ENCODE measurements around the gene SYS1.

The SYS1 gene

DNA sequence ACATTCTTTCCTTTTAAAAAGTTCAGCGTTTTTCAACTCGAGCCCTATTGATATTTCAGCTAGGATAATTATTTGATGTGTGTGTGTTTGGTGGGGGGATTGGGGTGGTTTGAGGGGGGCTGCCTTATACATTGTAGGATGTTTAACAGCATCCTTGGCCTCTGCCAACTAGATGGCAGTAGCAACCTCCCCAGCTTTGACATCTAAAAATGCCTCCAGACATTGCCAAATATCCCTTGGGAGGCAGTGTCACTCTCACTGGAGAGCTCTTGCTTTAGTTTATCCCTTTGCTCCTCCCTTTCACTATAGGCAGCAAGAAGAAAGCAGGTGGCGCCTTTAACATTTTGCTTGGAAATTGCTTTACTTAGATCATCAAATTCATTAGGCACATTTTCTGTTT lies 29.8 kb downstream of the SYS1 start:
- DNase-seq = no peak

DNA sequence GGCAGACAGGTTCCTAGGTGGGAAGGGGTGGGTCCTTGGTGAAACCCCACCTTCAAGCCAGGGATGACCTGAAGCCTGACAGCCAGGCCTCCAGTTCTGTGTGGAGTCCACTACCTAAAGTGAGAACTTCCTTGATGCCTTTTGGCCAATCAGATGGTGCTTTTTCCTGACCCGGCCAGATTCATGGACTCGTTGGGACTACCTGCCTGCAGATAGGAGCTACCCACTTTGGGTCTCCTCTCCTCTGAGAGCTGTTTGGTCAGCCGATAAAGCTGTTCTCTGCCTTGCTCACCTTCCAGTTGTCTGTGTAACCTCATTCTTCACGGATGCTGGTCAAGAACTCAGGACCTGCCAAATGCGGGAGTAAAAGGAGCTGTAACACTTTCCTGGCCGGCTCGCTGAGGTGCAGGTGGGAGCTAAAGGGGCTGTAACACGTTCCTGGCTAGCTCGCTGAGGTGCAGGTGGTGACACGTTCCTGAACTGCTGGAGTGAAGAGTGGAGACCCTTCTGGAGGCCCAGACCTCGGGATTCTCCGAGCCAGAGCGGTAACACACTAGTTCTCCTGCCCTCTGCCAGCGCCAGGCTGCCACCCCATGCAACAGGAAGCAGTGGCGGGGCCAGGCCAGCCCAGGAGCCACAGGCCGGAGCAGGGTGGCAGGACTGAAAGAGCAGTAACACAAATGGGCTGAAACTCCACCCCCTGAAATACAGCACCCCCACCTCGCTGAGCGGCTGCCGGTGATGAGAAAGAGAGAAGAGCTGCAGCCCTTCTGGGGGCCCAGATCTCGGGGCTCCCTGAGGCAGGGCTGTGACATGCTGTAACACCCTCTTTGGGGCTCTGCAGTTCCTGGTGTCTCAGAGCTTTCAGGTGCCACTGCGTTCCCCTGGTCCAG lies 31.5 kb downstream of the SYS1 start:
- DNase-seq = no peak

DNA sequence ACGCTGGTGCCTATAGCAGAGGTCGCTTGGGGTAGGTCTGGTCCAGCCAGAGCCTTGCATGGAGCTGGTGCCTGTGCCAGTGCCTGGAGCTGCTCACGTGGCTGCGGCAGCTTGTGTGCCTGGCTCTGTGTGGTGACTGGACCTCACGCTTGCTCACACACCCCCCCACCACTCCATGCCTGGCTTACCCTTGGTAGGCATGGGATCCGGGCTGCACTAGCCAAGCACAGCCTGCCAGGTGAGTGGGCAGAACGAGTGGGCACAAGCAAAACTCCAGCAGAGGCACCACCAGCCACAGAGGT lies 32.1 kb downstream of the SYS1 start:
- no peak for DNase-seq

DNA sequence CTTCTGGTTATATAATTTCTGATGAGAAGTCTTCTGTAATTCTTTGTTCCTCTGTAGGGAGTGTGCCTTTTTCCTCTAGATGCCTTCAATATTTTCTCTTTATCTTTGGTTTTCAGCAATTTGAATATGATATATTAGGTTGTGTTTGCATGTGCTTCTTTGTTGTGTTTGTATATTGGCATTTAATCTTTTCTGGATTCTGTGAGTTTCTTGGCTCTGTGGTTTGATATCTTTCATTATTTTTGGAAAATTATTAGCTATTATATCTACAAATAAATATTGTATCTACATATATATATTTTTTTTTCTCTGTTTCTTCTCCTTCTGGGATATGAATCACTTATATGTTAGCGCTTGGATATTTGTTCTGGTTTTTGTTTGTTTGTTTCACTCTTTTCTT lies 36.1 kb downstream of the SYS1 start:
- DNase-seq = no peak

DNA sequence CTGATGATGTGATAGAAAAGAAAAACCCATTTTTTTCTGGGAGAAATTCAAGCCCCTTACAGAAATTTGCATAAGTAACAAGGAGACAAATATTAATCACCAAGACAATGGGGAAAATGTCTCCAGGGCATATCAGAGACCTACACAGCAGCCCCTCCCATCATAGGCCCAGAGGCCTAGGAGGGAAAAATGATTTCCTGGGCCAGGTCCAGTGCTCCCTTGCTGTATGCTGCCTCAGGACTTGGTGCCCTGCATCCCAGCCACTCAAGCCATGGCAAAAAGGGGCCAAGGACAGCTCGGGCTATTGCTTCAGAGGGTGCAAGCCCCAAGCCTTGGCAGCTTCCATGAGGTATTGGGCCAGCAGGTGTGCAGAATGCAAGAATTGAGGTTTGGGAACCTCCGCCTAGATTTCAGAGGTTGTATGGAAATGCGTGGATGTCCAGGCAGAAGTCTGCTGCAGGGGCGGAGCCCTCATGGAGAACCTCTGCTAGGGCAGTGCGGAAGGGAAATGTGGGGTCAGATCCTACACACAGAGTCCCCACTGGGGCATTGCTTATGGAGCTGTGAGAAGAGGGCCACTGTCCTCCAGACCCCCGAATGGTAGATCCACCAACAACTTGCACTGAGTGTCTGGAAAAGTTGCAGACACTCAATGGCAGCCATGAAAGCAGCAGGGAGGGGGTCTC lies 37.5 kb downstream of the SYS1 start:
- DNase-seq = no peak

DNA sequence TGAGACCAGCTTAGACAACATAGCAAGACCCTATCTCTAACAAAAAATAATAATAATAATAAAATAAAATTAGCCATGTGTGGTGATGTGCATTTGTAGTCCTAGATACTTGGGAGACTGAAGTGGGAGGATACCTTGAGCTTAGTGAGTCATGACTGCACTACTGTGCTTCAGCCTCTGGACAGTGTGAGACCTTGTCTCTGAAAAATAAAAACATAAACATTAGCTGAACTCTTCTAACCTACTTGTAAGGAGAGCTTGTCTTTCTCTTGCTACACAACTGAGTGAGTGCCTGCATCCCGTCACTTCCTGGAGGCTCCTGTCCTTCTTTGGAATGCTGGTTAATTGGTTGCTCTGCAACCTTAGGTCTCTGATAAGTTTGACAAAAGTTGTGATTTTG lies 40.0 kb downstream of the SYS1 start:
- no peak for DNase-seq

DNA sequence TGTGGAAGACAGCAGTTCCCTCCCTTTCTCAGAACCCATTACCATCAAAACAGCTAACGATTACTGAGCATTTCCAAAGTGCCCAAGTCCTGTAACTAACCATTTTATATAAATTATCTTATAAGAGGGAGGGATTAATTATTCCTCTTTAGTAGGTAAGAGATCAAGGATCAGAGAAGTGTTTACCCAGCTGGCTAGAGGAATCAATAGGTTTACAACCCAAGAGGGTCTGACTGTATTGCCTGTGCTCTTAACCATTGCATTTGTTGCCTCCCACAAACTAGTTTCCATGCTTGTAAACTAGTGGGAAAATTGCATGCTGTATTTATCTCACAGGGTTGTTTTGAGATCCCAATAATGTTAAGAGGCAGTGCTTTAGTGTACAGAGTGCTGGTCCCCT lies 41.5 kb downstream of the SYS1 start:
- no peak for DNase-seq

DNA sequence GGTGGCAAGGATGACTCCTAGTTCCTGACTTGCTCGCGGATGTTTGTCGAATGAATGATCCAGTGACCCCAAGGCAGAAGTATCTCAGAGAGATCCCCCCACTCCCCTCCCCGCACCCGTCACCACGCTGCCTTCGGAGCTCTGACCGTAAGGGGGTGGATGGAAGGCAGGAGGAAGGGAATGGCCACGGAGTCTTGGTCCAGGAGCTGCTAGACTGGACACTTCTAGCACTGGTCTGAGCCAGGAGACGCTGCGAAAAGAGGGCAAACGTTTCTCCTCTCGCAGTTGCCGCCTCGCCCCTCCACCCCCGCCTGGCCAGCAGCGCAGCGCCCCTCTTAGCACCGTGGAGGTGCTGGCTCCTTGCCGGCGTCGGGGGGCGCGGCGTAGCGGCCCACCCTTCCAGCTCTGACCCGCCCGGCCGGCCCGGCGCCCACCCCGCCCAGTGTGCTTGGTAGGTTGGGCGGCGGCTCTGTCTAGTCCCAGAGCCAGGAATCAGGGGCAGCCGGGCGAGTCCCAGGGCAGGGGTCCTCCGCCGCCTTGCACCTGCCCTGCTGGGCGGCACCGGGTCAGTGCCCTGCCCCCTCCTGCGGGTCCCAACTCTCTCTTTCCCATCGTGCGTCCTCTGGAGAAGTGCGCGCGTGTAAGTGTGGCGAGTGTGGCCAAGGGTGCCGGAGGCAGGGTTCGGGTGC lies 42.8 kb downstream of the SYS1 start:
- DNase-seq = no peak

DNA sequence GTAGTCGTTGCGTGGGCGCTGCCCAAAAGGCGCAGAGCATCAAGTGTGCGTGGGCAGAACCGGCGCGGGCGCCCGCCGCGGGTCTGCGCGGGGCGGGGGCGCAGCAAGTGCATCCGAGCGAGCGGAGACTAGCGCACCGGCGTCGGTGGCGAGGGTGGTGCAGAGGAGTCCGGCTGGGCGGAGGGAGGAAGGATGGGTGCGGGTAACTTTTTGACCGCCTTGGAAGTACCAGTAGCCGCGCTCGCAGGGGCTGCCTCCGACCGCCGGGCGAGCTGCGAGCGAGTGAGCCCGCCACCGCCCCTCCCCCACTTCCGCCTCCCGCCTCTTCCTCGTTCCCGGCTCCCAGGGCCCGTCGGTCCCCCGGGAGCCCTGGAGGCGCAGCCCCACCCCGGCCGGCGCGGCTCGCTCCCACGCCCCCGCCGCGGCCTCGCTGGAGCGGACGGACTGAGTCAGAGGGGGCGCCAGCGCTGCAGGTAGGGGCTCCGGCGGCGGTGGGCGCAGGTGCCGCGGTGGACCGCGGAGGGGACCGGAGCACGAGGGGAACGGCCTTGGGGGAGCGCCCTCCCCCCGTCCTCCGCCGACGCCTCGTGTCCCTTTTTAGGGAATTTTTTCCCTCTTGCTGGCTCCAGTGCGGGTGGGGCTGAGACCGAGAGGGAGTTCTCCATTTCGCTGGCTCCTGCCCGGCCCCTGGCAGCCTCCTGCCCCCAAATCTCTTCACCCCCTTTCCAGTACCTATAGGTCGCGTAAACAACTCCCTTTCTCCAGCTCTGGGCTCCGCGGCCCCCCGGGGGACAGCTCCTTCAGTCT lies 43.5 kb downstream of the SYS1 start:
- peak; percentile 37 for DNase-seq

DNA sequence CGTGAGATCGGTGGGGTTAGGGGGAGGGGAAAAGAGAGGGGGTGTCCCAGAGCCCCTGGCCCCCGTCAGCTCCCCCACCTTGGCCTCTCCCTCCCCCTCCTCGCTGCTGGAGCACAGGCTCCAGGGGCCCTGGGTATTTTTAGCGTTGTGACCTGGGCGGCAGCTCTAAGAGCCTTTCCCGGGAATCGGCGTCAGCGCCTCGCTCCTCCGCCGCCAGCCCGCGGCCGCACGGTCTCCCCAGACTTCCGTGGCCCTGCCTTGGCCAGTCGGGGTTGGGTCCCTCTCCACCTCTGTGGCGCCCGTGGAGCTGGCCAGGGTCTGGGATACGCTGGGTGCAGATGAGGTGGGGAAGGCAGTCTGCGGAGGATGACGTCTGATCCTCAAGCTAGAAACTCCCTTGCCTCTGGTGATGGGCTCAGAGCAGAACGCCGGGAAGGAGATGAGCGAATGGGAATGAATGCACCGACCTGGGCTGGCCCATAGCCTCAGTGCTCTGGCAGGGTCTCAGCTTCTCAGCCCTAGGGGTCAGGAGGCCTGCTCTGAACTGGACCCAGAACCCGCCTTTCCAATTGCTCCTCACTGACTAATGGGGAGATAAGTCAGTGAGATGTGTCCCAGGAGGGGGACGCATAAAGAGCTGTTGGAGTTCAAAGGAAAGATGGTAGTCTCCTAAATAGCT lies 44.2 kb downstream of the SYS1 start:
- DNase-seq = no peak

DNA sequence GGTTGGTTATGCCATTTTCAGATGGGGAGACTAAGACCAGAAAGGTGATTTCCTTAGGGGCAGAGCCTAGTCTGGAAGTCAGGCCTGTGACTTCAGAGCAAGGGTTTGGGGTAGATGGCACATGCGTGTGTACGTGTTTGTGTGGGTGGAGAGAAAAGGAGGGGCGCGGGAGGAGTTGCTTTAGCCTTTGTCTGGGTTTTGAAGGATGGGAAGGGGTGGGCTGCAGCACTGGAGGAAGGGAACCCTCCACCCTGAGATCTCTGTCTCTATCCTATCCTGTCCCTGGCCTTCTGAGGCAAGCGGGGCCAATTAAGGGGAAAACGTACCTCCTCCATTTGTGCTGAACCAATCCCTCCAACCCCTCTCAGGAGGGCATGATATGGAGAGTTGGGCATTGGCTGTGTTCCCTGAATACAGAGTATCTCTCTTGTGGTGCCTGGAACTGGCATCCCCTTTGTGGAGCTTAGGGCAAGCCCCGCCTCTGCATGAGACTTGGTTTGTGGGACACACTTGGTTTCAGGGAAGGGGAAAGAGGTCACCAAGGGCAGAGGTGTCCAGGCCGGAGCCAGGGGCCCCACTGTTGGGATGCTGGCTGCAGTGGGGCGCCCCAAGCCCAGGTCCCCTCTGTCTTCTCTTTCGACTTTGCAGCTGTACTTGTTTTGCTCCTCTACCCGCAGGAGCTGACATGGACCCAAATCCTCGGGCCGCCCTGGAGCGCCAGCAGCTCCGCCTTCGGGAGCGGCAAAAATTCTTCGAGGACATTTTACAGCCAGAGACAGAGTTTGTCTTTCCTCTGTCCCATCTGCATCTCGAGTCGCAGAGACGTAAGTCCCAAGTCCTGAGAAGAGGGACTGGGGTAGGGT lies 45.1 kb downstream of the SYS1 start, which contains the start of gene DBNDD2:
TSS of gene DBNDD2 (plus strand) at position 507 of the 863 bp plus-strand sequence. CDS start at position 686, 179 bp downstream.
- DNase-seq = no peak

DNA sequence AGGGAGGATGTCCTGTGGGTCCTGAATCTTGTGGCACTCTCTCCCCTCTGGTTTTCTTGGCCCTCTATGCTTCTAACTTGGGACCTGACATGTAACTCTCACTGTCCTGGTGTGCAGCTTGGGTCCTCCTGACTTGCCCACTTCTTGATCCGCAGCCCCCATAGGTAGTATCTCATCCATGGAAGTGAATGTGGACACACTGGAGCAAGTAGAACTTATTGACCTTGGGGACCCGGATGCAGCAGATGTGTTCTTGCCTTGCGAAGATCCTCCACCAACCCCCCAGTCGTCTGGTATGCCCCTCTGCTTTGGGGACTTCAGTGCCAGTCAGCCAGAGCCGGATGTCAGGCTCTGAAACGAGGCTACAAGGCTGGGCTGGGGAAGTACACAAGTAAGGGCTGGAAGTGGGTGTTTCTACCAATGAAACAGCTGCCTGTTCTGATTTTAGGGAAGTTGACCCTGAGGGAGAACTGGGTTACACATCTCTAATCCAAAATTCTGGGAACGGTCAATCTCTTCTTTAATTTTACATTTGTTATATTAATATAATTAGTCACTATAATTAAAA lies 45.8 kb downstream of the SYS1 start:
- no peak for DNase-seq

DNA sequence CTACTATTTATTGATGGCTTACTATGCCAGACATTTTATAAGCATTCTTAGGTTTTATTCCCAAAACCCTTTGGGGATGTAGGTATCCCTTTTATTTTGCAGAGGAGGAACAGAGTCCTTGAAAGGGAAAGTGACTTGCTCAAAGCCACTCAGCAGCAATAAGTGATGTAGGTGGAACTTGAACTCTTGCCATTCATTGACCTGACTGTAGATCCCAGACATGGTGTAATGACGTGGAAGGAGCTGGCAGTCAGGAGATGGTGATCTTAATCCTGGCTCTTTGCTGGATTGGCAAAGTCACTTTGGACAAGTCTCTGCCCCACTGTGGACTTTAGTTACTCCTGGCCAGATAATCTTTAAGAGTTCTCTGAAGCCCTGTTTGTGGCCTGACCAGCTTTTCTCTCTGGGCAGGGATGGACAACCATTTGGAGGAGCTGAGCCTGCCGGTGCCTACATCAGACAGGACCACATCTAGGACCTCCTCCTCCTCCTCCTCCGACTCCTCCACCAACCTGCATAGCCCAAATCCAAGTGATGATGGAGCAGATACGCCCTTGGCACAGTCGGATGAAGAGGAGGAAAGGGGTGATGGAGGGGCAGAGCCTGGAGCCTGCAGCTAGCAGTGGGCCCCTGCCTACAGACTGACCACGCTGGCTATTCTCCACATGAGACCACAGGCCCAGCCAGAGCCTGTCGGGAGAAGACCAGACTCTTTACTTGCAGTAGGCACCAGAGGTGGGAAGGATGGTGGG lies 46.7 kb downstream of the SYS1 start:
- DNase-seq = no peak

DNA sequence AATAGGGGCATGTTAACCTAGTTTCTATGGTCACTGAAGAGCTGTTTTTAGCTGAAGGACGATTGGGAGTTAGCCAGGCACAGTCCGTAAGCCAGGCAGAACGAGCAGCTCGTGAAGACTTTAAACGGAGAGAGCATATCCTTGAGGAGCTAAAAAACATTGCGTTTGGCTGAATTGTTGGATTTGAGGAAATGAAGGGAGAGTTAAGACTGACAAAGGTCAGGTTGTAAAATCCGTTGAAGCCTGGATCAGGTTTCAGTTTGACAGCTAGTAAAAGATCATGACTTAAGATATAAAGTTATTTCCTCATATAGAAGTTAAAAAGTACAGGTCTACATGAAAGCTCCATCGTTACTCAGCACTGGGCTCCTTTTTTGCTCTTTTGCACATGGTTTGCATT lies 47.9 kb downstream of the SYS1 start:
- DNase-seq = no peak

DNA sequence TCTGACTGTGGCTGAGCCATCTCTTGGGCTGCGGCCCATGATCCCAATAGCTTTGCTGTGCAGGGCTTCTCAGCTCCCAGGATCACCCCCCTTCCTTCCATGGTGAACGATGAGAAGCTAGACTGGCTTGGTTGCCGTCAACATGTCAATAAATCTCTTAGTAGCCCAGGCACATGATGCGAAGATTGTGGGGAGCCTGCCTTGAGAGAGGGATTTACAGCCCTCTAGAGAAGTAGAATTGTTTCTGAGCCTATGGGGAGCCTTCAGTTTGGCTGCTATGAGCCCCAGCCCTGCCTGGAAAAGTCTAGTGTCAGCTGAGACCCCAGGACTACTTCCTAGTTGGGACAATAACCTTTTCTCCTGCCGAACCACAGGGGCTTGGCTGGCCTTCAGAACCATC lies 49.7 kb downstream of the SYS1 start:
- DNase-seq = no peak

DNA sequence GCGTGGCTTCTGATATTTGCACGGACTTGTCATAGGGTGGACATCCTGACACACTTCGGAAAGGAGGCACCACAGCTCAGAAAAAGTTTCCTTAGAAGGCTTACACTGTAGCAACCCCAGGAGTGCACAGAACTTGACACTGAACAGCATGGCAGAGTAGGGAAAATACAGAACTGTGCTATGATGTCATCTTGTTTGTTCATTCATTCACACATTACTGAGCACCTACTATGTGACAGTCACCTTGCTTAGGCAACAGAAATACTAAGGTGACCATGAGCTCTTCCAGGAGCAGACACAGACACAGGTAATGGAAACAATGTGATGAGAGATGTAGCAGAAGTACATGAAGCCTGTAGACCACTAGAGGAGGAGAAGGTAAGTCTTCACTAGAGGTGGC lies 50.5 kb downstream of the SYS1 start:
- no peak for DNase-seq

DNA sequence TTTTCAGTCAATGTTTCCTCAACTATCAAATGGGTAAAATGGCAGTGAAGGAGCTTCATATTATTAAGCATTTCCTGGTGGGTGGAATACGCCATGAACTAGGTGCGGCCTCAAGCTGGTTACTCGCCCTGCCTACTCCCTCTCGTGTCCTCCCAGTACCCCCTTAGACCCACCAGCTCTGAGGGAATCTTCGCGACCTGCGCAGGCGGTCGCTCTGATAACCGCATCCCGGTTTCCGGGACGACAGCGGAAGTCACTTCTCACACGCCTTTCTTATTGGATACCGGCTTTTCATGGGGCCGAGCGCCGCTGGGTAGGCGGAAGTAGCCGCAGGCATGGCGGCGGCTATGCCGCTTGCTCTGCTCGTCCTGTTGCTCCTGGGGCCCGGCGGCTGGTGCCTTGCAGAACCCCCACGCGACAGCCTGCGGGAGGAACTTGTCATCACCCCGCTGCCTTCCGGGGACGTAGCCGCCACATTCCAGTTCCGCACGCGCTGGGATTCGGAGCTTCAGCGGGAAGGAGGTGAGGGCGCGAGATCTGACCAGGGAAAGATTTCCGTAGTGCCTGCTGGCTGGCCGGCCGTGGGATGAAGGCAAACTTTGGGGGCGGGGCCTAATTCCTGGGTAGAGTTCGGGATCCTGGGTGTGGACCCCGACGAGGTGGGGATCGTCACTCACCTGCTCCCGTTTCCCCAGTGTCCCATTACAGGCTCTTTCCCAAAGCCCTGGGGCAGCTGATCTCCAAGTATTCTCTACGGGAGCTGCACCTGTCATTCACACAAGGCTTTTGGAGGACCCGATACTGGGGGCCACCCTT lies 53.1 kb downstream of the SYS1 start, which contains the start of gene PIGT:
TSS of gene PIGT (plus strand) at position 320 of the 816 bp plus-strand sequence. CDS start at position 336, 16 bp downstream.
- peak; percentile 93 for DNase-seq

DNA sequence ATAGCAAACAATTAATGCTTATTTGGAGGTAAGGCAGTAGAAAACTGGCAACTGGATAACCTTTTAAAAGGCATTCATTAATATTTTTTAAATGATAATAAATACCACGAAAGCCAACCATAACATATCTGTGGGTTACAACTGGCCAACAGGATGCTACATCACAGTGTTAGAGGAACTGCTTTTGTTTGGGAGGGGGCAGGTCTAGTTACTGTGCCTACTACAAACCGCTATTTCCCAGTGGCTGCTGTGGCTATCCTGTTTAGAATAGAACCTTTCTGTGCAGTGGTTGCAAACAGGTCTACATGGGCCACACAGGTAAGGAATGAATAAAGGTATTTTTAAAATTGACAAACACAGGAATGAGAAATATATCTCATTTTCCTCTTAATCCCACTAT lies 54.0 kb downstream of the SYS1 start:
- DNase-seq = no peak

All from activated CD4-positive, alpha-beta T cell treated with anti-CD3 and anti-CD28 coated beads, Interleukin-2, Interleukin-6, amounts not matched to agents 100 ng/mL and 50 ng/mL, durations not matched to agents 16 hours and 8 hours (primary cell).